T-helper 2 cell (primary cell): ENCODE data around the gene ATG3.
"Not testable (repeated sequence)": the region's sequence is repeated elsewhere in the genome, so short reads cannot be mapped to it uniquely, and the experiment has no call there.

Experiments used
- DNase-seq, 5 experiments: peaks; one replicate each; pipeline versions ENCODE4 v3.0.0 to v3.0.0-alpha.2; 2012 to 2022

ATG3 gene

GRCh38 chr3:112560721-112561483 is 860 bp downstream of the ATG3 start:
- peak; percentile 16 to 91 (median 58) for DNase-seq

DNA sequence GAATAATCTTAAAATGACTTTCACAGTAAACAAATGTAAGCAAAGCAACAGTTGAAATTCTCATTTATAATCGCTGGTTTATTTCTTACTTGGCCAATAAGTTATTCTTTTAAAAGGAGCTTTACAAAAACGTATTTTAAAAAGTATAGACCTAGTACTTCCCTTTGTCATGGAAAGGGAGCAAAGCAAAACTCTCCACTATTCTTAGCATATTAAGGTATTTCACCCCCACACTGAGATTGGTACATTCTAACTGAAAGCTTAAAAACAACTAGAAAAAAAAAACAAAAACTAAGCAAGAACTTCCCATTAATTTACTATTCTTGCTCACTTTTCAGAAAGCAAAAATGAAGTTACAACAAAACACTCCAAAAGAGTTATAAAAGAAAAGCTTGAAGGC is 1.5 kb downstream of the ATG3 start:
- DNase-seq: no peak

DNA sequence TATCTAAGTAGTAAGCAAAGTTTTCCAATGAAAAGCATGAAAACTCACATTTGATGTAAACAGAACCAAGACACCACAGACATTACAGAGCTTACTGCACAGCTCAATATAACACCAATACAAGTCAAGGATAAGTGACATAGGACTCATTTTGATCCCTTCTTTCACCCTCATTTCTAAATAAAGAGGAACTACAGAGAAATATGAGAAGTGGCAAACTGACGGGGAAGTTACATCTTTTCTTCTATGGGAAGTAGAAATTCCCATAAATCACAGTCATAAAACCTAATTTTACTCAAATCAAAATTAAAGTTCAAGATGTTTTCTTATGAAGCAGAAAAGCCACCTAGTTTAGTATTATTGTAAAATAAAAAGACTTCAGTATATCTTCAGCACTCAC is 3.8 kb downstream of the ATG3 start:
- no peak for DNase-seq

- peak in 1 of 5 experiments; percentile 6 for DNase-seq
Measured at GRCh38 chr3:112555535-112556170, 6.1 kb downstream of the ATG3 start.

- DNase-seq: no peak
Measured at GRCh38 chr3:112550859-112551258, 10.9 kb downstream of the ATG3 start.

DNA sequence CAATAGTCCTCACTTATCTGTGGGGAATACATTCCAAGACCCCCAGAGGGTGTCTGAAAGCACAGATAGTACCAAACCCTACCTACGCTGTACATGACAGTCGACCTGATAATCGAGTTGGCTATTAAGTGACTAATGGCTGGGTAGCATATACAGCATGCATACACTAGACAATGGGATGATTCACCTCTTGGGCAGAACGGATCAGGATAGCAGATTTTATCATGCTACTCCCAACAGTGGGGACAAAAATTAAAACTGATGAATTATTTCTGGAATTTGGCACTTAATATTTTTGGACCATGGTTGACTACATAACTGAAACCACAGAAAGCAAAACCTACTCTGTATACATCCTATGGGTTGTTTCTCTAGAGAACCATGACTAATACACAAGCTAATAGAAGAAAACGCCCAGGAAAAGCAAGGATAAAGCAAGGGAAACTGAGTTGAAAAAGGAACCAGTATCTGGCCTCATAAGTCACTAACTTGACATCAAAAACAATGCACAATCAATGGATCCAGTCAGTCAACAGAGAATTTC is 15.5 kb downstream of the ATG3 start:
- no peak for DNase-seq

- no peak for DNase-seq
Measured at GRCh38 chr3:112539825-112540650, 21.7 kb downstream of the ATG3 start.

- peak in 1 of 5 experiments; percentile 42 for DNase-seq
Measured at GRCh38 chr3:112531358-112531781, 30.4 kb downstream of the ATG3 start.

- no peak for DNase-seq
Measured at GRCh38 chr3:112530573-112530972, 31.2 kb downstream of the ATG3 start.

GRCh38 chr3:112524127-112524526 is 37.6 kb downstream of the ATG3 start:
- DNase-seq: not testable (repeated sequence)

- peak in 2 of 5 experiments; percentile 24 to 79 for DNase-seq
Measured at GRCh38 chr3:112519424-112520001, 42.2 kb downstream of the ATG3 start.

- not testable (repeated sequence) for DNase-seq
Measured at GRCh38 chr3:112518970-112519369, 42.8 kb downstream of the ATG3 start.

GRCh38 chr3:112514527-112515128 is 47.1 kb downstream of the ATG3 start:
- peak in 1 of 5 experiments; percentile 92 for DNase-seq

- DNase-seq: no peak
Measured at GRCh38 chr3:112512320-112512719, 49.4 kb downstream of the ATG3 start.

DNA sequence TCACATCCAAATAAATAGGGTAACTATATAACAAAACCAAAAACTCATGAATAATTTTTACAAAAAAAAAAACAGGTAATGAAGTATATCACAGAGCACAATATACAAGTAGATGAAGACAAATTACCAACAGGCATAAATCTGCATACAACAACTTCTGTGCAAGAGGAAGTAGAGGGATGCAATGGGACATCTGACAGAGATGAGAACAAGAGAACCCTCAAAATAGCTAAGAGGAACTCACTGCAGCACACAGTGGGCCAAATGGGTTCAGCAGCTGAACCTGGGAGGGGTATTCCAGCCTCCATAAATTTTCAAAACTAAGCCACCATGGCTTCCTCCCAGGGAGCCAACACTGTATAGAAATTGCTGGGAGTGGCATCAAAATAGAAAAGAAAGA is 52.9 kb downstream of the ATG3 start:
- DNase-seq: no peak

- no peak for DNase-seq
Measured at GRCh38 chr3:112508261-112508660, 53.5 kb downstream of the ATG3 start.

DNA sequence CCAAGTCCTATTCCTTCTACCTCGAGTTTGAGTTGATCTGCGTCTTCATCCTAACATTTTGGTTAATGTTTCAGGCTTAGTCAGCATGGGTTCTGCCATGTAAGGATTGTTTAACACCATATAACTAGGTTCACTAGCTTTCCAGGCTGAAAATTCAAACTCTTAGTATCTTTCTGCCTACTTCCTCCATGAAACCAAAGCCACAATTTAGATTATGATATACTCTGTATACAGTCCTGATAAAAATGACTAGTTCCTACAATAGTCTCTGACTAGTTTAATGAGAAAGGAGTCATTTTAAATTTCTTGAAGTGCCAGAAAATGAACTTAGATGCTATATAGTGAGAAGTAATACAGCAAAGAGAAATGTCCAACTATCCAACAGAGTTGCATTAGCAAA is 55.9 kb downstream of the ATG3 start:
- no peak for DNase-seq

DNA sequence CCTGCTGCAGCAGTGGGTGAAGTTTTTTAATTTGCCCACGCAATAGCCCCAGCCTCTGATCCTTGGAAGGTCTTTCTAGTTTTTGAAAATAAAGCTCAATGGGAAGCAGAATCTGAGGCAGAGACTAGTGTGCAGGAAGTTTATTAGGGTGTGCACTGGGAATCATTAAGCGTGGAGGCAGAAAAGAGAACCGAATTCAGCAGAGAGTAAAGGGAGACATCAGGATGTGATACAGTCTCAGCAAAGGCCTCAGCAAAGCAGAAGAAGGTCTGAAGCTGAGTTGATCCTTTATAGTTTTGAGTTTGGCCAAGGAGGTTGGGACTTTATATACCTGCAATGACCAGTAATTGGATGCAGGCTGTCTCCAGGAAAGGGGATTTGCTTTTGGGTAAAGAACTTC is 57.6 kb downstream of the ATG3 start:
- DNase-seq: no peak

DNA sequence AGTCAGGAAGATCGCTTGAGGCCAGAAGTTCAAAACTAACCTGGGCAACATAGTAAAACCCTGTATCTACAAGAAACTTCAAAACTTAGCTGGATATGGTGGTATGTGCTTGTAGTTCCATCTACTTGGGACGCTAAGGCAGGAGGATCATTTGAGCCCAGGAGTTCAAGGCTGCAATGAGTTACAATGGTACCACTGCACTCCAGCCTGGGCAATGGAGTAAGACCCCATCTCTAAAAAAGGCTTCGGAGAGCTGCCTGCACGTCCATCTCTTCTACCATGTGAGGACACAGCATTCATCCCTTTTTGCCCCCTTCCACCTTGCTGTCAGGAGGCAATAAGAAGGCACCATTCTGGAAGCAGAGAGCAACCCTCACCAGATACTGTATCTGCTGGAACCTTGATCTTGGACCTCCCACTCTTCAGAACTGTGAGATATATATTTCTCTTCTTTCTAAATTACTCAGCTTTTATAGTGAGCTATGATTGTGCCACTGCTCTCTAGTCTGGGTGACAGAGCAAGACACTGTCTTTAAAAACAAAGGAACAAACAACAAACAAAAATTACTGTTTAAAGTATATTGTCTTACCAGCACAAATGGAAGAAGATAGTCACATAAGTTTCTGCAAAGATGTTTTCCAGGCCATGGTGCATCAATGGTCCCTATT is 58.3 kb downstream of the ATG3 start:
- DNase-seq: peak in 1 of 5 experiments; percentile 42

DNA sequence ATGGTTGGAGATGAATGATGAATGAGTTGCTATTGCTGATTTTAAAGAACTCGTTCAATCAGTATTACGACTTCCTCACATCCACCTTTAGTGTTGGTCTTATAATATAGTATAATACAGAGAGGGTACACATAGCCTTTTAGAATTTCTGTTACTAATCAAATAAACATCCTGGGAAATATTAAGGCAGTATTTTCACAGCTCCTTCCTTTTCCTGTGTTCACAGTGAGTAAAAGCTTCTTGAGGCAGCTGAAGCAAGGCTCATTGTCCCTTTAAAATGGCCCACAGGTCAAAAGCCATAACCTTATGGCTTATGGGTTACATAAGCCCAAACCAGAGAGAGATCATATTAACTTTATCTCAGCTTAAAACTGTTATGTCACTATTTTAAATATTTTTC is 61.1 kb downstream of the ATG3 start:
- DNase-seq: no peak

DNA sequence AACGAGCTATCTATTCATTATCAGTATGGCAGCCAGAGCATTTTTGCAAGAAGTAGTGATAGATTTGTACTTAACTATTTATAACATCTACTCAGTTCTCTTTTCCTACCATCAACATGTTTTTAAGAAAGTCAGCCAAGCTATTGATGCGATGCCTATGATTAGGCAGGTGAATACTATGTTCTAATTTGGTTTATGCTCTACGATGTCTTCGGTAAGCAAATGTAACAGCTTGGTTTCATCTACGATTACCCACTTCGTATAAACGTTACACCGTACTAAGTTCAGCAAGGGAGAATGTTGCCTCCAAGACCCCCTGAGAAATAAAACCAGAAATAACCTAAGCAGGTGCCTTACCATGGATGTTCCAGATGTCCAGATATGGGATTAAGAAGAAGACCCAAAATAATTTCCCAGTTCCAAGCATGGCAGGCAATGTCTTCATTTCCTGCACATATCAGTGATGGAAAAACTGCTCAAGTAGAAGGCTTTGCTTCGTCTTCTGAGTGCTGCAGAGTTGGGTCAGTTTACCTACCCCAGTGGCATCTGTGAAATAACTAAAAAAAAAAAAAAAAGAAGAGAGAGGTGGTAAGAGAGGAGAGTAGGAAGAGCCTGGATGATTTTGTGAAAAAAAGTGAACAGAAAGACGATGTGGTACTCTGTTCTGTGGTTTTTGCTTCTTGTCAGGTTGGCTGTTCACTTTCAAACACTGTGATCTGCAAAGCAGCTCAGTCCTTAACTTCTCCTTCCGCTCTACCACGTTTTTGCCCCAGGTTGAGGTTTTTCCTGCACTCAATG is 62.6 kb downstream of the ATG3 start, which contains the start of gene BTLA:
Gene BTLA, minus strand, starts transcription at position 559 of the 798 bp plus-strand sequence. Its CDS starts 114 bp downstream, at position 445.
- DNase-seq: peak in 2 of 5 experiments; percentile 7 to 79
